Thyroid gland (tissue), 4 donors: ENCODE measurements around the gene USP32.

Source experiments
- POLR2A ChIP-seq, 2 donors: fragments of 450-650 bp; IDR thresholded peaks; one replicate each; pipeline ENCODE4 v1.6.1; 2017; ENCODE audit warnings: antibody characterized with exemption in 2 of 2, mild to moderate bottlenecking in 2 of 2, moderate library complexity in 1 of 2
- TF ChIP-seq, protein P1 (sequence below), 6 experiments: fragments of 200-600 bp in 3 of 6; fragments of 450-650 bp in 3 of 6; sonication (generic) in 3 of 6; IDR thresholded peaks; one replicate each; pipeline ENCODE4 v1.5.1; 2016 to 2019; ENCODE audit warnings: antibody characterized with exemption in 6 of 6, mild to moderate bottlenecking in 2 of 6, inconsistent platforms in 1 of 6, moderate library complexity in 1 of 6

- TF ChIP-seq, protein P1, sequence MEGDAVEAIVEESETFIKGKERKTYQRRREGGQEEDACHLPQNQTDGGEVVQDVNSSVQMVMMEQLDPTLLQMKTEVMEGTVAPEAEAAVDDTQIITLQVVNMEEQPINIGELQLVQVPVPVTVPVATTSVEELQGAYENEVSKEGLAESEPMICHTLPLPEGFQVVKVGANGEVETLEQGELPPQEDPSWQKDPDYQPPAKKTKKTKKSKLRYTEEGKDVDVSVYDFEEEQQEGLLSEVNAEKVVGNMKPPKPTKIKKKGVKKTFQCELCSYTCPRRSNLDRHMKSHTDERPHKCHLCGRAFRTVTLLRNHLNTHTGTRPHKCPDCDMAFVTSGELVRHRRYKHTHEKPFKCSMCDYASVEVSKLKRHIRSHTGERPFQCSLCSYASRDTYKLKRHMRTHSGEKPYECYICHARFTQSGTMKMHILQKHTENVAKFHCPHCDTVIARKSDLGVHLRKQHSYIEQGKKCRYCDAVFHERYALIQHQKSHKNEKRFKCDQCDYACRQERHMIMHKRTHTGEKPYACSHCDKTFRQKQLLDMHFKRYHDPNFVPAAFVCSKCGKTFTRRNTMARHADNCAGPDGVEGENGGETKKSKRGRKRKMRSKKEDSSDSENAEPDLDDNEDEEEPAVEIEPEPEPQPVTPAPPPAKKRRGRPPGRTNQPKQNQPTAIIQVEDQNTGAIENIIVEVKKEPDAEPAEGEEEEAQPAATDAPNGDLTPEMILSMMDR (IDR thresholded peaks at IDR 0.05): no peak
- no peak for TF ChIP-seq POLR2A (IDR thresholded peaks at IDR 0.05)
Observed at GRCh38 chr17:60168654-60169053, 223.3 kb downstream of the USP32 start.
